ENCODE results near the gene RNF224. TPM values are rescaled to one million over a fixed set of nuclear protein-coding genes. Genes with fewer than 3 reads are reported as not detected.
A peak's percentile ranks its signal among the peaks of the same experiment; 100 is the strongest.

Gene RNF224
- total and polyA plus RNA-seq, 2 of the 13 experiments (the other 11 are each of a cell fraction or from before 2014, with no cell fraction given) = 0.09 TPM; not detected in 1

DNA sequence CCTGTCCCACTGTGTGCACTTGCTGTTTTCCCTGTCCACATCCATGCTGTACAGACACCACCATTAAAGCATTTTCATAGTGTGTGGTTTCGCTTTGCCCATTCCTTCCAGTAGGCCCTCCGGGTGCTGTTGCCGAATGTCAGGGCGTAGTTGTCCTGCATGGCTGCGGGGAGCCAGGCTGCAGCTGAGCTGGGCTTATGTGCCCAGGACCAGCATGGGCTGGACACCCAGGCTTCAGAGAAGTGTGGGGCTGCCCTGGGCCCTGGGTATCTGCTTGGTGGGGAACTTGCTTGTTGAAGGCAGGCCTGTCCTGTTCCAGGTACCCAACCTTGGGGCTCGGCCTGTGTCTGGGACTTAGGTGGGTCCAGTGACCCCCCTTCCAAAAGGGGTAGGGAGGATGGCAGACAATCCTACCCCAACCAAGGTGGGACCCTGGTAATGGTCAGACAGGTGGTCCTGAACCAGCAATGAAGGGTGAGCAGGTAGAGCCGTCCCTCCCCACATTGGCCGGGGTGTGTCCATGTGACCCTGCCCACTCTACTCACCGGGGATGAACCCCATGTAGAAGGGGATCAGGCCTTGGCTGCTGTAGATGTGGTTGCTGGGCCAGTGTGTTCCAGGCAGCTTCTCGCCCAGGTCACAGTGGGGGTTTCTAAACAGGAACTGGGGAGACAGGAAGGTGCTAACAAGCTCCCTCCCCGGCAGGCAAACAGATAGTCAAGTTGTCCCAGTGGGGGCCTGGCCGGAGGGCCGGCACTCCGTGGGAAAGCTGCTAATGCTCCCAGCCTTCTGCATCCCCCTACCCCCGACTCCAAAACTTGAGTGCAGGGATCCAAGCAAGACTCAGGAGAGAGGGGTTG, 16.6 kb downstream of the RNF224 start (continued):
- TF ChIP-seq SMARCE1 (IDR thresholded peaks at IDR 0.05; ENCODE audit: borderline replicate concordance) (no peak), ZFP36L1 (CRISPR knock-in tag; IDR thresholded peaks at IDR 0.05) (no peak), MTF1 (CRISPR knock-in tag; IDR thresholded peaks at IDR 0.05) (no peak), POLR2G (IDR thresholded peaks at IDR 0.05; ENCODE audit: low read depth, low read length) (peak; percentile 90), EHMT2 (IDR thresholded peaks at IDR 0.05; ENCODE audit: borderline replicate concordance, low read depth, low read length) (no peak), NFKB2 (CRISPR knock-in tag; IDR thresholded peaks at IDR 0.05; ENCODE audit: borderline replicate concordance) (0 out of 2 replicates have a peak, but pooled peaks have one; percentile 25), MEIS1 (CRISPR knock-in tag; IDR thresholded peaks at IDR 0.05; ENCODE audit: borderline replicate concordance) (no peak), ZNF776 (CRISPR knock-in tag; IDR thresholded peaks at IDR 0.05) (peak; percentile 48; the same call in 1 of the 2 replicates), TP53 (CRISPR knock-in tag; conservative IDR thresholded peaks at IDR 0.05) (no peak), FOSL1 (CRISPR knock-in tag; IDR thresholded peaks at IDR 0.05; ENCODE audit: borderline replicate concordance) (no peak), ZNF616 (CRISPR knock-in tag; IDR thresholded peaks at IDR 0.05; ENCODE audit: low read depth) (no peak), ZNF772 (CRISPR knock-in tag; IDR thresholded peaks at IDR 0.05) (no peak), ZNF34 (CRISPR knock-in tag; IDR thresholded peaks at IDR 0.05; ENCODE audit: borderline replicate concordance) (no peak), ZNF674 (CRISPR knock-in tag; IDR thresholded peaks at IDR 0.05; ENCODE audit: low read depth) (no peak), ZNF350 (CRISPR knock-in tag; IDR thresholded peaks at IDR 0.05; ENCODE audit: borderline replicate concordance, low read depth) (peak; percentile 63; the same call in 1 of the 2 replicates), ZNF552 (CRISPR knock-in tag; IDR thresholded peaks at IDR 0.05; ENCODE audit: borderline replicate concordance) (no peak), SATB2 (CRISPR knock-in tag; IDR thresholded peaks at IDR 0.05) (no peak), ZNF816 (CRISPR knock-in tag; IDR thresholded peaks at IDR 0.05; ENCODE audit: borderline replicate concordance) (no peak), MLLT10 (CRISPR knock-in tag; IDR thresholded peaks at IDR 0.05) (no peak), ZFP37 (CRISPR knock-in tag; IDR thresholded peaks at IDR 0.05; ENCODE audit: borderline replicate concordance) (no peak), ZNF33A (CRISPR knock-in tag; IDR thresholded peaks at IDR 0.05; ENCODE audit: borderline replicate concordance) (no peak)
- TF ChIP-seq, protein P1, sequence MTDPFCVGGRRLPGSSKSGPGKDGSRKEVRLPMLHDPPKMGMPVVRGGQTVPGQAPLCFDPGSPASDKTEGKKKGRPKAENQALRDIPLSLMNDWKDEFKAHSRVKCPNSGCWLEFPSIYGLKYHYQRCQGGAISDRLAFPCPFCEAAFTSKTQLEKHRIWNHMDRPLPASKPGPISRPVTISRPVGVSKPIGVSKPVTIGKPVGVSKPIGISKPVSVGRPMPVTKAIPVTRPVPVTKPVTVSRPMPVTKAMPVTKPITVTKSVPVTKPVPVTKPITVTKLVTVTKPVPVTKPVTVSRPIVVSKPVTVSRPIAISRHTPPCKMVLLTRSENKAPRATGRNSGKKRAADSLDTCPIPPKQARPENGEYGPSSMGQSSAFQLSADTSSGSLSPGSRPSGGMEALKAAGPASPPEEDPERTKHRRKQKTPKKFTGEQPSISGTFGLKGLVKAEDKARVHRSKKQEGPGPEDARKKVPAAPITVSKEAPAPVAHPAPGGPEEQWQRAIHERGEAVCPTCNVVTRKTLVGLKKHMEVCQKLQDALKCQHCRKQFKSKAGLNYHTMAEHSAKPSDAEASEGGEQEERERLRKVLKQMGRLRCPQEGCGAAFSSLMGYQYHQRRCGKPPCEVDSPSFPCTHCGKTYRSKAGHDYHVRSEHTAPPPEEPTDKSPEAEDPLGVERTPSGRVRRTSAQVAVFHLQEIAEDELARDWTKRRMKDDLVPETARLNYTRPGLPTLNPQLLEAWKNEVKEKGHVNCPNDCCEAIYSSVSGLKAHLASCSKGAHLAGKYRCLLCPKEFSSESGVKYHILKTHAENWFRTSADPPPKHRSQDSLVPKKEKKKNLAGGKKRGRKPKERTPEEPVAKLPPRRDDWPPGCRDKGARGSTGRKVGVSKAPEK (CRISPR knock-in tag; IDR thresholded peaks at IDR 0.05; ENCODE audit: borderline replicate concordance) = 0 out of 2 replicates have a peak, but pooled peaks have one; percentile 6
- TF ChIP-seq, protein P2, sequence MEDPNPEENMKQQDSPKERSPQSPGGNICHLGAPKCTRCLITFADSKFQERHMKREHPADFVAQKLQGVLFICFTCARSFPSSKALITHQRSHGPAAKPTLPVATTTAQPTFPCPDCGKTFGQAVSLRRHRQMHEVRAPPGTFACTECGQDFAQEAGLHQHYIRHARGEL (CRISPR knock-in tag; IDR thresholded peaks at IDR 0.05) = 0 out of 2 replicates have a peak, but pooled peaks have one; percentile 70
- TF ChIP-seq, protein P3, sequence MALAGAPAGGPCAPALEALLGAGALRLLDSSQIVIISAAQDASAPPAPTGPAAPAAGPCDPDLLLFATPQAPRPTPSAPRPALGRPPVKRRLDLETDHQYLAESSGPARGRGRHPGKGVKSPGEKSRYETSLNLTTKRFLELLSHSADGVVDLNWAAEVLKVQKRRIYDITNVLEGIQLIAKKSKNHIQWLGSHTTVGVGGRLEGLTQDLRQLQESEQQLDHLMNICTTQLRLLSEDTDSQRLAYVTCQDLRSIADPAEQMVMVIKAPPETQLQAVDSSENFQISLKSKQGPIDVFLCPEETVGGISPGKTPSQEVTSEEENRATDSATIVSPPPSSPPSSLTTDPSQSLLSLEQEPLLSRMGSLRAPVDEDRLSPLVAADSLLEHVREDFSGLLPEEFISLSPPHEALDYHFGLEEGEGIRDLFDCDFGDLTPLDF (CRISPR knock-in tag; IDR thresholded peaks at IDR 0.05) = no peak
- TF ChIP-seq, protein P4, sequence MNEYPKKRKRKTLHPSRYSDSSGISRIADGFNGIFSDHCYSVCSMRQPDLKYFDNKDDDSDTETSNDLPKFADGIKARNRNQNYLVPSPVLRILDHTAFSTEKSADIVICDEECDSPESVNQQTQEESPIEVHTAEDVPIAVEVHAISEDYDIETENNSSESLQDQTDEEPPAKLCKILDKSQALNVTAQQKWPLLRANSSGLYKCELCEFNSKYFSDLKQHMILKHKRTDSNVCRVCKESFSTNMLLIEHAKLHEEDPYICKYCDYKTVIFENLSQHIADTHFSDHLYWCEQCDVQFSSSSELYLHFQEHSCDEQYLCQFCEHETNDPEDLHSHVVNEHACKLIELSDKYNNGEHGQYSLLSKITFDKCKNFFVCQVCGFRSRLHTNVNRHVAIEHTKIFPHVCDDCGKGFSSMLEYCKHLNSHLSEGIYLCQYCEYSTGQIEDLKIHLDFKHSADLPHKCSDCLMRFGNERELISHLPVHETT (CRISPR knock-in tag; conservative IDR thresholded peaks at IDR 0.05) = no peak
